Neuron (in vitro differentiated cells): ENCODE measurements around the gene SMARCA2.
A peak's percentile ranks its signal among the peaks of the same experiment; 100 is the strongest.

Source experiments
- H2AFZ ChIP-seq: one replicate; pipeline ENCODE4 v1.6.1; 2013; ENCODE audit warnings: low read depth, mild to moderate bottlenecking, inconsistent platforms, low read length, moderate library complexity
- H3K27me3 ChIP-seq: one replicate; pipeline ENCODE4 v1.6.1; 2013; ENCODE audit warnings: low read length; ENCODE audit not compliant: insufficient read depth
- H3K36me3 ChIP-seq: one replicate; pipeline ENCODE4 v1.6.1; 2013; ENCODE audit warnings: low read length; ENCODE audit not compliant: insufficient read depth
- H3K4me1 ChIP-seq: one replicate; pipeline ENCODE4 v1.6.1; 2013; ENCODE audit warnings: low read length; ENCODE audit not compliant: insufficient read depth
- H3K4me3 ChIP-seq: 2 replicates; pipeline ENCODE4 v1.5.1; 2013; ENCODE audit warnings: mild to moderate bottlenecking, low read length, moderate library complexity
- H3K9me3 ChIP-seq: one replicate; pipeline ENCODE4 v1.6.1; 2013; ENCODE audit warnings: low read length

Gene SMARCA2

DNA sequence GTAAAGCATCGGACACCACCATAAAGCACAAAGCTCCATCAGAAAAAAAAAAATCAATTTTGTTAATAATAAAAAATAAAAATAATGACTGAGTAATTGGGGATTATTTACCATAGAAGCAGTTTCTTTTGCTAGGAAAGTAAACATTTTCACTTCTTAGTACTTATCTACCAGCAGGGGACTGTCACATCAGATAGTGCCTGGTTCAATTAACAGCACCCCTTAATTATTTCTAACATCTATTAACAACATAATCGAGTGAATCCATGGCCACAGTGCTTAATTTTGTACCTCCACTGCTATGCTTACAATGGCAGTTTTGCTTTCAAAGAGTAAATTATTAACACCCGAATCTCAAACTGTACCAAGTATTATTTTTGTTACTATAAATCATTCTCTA, 221.7 kb downstream of the SMARCA2 start:
- no peaks in the 10 kb centered on the region for H3K27me3 ChIP-seq
- H3K4me3 ChIP-seq, result no peak overlapping the region
- peaks cover 22% of the 10 kb centered on the region for H3K4me1 ChIP-seq
- H3K36me3 ChIP-seq, result no peaks in the 10 kb centered on the region
- H2AFZ ChIP-seq, result no peak overlapping the region
- H3K9me3 ChIP-seq, result no peaks in the 10 kb centered on the region

DNA sequence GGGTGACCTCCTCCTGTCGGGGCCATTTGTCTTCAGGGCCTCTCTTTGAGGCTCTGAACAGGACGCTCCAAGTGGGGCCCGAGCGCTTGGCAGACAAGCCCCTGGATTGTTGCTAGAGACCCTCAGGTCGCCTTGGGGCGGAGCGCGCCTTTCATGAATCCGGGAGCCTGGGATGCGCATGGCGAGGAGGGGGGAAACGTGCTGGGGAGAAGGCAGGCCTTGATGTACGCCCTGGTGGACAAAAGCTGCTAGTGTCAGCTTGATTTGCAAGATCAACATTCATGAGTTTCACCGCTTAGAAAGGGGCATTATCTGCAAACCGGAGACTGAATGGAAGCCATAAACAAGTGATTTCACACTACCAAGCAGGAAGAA, 226.3 kb downstream of the SMARCA2 start:
- Histone ChIP-seq H3K9me3 (peaks cover 3% of the 10 kb centered on the region), H2AFZ (no peak overlapping the region), H3K36me3 (no peaks in the 10 kb centered on the region), H3K4me1 (peaks cover 25% of the 10 kb centered on the region), H3K27me3 (no peaks in the 10 kb centered on the region), H3K4me3 (peak overlapping the region; percentile 60)

DNA sequence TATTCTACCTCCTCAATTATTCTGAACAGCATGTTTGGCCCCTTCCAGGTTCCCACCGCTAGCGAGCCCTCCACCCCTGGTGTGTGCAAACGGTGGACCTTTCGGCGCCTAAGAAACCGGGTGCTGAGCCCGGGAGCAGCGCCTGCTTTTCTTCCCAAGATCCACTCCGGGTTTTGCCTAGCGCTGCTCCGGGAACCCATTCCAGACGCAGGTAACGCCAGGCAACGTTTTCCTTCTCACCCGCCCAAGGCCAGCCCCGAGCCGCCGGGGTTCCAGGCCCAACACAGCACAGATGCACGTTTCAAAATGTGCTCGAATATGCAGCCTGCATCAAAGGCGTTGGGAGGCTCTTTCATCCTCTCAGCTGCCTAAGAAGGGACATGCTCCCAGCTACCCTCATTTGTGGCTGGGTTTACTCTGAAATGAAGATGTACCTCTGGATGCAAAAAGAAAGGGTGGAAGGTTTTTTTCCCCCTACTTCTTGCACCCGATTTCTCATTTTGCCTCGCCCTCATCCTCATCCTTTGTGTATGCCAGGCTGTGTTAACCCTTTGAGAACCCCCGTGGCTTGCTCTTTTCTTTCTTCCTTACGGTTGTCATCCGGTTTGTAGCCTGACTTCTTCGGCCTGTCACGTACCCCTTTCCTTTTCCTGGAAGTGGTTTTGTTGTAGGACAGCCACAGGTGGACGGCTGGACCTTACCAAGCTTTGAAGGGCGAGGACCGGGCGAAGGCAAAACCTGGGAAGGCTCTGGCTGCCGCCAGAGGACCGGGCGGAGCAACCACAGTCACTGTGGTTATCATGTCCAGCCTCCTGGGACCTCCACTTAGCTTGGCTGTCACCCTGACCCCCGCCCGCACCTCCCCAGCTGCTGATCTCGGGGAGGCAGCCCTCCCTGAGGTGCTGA, 226.9 kb downstream of the SMARCA2 start:
- Histone ChIP-seq H2AFZ (peak overlapping the region; percentile 62), H3K4me1 (peaks cover 25% of the 10 kb centered on the region), H3K4me3 (peak overlapping the region; percentile 60), H3K9me3 (peaks cover 3% of the 10 kb centered on the region), H3K27me3 (no peaks in the 10 kb centered on the region), H3K36me3 (no peaks in the 10 kb centered on the region)

GRCh38 chr9:2242831-2243330, 227.7 kb downstream of the SMARCA2 start:
- Histone ChIP-seq H3K9me3 (peaks cover 3% of the 10 kb centered on the region), H3K36me3 (no peaks in the 10 kb centered on the region), H3K27me3 (no peaks in the 10 kb centered on the region), H3K4me3 (peak overlapping the region; percentile 60), H2AFZ (peak overlapping the region; percentile 62), H3K4me1 (peaks cover 25% of the 10 kb centered on the region)
